HuH-7 (cell line): ENCODE data around the gene SPAG16.
"Not testable (repeated sequence)": the region's sequence is repeated elsewhere in the genome, so short reads cannot be mapped to it uniquely, and the experiment has no call there.

Experiments used
- DNase-seq: peaks from one replicate; pipeline ENCODE4 v3.0.0; 2011; ENCODE audit warnings: low spot score

Gene SPAG16

GRCh38 chr2:213274143-213274542 is 10.1 kb upstream of the SPAG16 start:
- no peak for DNase-seq

GRCh38 chr2:213275265-213275664 is 9.0 kb upstream of the SPAG16 start:
- no peak for DNase-seq

DNA sequence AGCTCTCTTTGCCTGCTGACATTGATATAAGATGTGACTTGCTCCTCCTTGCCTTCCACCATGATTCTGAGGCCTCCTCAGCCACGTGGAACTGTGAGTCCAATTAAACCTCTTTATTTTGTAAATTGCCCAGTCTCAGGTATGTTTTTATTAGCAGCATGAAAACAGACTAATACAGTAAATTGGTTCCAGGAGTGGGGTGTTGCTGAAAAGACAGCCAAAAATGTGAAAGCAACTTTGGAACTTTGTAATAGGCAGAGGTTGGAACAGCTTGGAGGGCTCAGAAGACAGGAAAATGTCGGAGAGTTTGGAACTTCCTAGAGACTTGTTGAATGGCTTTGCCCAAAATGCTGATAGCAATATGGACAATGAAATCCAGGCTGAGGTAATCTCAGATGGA is 7.1 kb upstream of the SPAG16 start:
- not testable (repeated sequence) for DNase-seq

- no peak for DNase-seq
These were observed 5.1 kb upstream of the SPAG16 start for GRCh38 chr2:213279116-213279620.

DNA sequence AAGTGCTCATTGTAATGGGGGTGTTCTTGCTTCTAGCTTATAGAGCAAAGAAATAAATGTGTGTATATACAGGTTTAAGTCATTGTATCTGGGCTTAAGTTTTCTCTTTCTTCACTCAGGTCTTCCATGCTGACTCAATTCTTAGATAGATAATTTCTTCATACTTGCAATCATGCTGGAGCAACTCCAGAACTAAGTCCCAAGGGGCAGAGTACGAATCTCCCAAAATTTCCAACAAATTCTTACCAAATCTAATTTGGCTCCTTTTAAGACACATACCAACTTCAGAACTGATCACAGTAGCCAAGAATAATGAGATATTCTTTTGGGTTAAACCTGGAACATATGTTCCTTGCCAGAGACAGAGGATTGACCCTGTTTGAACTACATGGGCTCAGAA is 4.3 kb upstream of the SPAG16 start:
- no peak for DNase-seq

GRCh38 chr2:213281156-213281555 is 3.1 kb upstream of the SPAG16 start:
- DNase-seq = no peak

DNA sequence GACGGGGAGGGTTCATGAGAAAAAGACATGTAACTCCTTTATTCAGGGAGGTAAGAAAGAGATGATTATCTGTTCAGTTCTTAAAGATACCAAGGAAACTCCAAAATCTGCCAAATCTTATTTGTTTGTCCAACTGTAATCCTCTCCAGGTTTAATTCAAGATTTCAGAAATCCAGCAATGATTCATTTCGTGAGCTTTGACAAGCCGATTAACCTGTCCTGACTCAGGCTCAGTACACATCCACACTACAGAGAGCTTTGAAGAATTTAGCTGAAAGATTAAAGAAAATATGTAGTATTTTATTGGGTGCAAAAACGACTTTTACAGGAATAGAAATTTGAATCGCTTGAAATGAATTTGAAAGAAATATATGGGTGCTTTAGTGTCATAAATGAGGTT is 1.1 kb downstream of the SPAG16 start:
- no peak for DNase-seq

- DNase-seq = no peak
These were observed 1.9 kb downstream of the SPAG16 start for GRCh38 chr2:213286161-213286560.

- DNase-seq = no peak
These were observed 4.8 kb downstream of the SPAG16 start for GRCh38 chr2:213288913-213289700.

DNA sequence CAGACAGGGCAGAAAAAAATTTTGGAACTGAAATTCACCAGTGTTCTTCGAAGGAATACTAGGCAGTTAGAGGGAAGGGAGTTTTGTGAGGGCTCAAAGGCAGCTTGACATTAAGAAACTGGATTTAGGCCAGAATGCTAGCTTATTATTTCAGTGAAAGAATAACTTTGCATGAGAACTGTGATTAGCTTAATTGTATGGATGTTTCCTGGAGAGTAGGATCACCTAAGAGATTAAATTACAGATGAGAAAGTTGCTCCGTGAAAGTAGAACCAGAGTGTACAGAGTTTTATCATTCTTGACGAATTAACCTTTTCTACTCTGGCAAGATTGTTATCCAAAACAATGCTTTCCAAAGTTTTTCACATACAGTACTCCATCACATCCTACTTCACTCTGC is 6.2 kb downstream of the SPAG16 start:
- DNase-seq = no peak

DNA sequence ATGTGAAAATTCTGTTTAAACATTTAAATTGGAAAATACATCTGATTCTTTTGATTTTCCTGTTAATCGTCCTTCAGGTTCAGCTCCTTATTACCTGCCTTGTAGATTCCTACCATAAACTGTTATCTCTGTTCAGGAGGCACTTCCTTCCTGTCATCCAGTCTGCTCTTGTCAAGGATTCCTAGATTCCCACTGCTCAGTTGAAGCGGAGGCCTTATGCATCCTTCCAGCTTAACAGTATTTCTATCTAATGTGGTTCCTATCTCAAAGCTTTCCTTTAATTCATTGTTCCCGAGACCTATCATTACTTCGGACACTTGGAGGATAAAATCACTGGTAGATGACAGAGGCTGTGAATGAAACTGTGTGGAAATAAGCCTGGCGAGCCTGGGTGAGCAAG is 12.0 kb downstream of the SPAG16 start:
- DNase-seq = no peak

DNA sequence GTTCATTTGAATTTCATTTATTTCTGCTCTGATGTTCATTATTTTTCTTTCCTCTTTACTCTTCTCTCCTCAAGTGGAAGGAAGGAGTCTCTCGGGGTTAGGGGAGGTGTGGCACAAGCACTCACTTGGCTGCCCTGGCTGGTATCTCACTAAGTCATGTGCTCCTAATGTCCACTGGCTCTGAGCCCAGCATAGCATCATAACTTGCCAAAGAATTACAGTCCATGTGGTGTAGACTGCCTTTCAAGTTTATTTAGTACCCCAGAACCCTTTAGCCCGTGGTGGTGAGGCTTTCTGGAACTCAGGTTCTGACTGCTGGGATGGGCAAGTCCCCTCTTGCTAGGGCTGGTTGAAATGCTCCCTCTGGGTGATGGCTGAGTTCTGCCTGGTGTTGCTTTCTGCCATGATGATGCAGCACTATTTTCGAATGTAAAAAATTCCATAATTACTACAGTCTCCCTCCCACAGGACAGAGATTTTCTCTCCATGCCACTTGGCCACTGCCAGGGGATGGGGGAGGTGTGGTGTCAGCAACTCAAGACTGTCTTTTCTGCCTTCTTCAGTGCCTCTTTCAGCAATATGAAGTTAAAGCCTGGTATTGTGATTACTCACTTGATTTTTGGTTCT is 22.2 kb downstream of the SPAG16 start:
- DNase-seq = no peak

GRCh38 chr2:213315168-213315876 is 31.1 kb downstream of the SPAG16 start:
- no peak for DNase-seq

DNA sequence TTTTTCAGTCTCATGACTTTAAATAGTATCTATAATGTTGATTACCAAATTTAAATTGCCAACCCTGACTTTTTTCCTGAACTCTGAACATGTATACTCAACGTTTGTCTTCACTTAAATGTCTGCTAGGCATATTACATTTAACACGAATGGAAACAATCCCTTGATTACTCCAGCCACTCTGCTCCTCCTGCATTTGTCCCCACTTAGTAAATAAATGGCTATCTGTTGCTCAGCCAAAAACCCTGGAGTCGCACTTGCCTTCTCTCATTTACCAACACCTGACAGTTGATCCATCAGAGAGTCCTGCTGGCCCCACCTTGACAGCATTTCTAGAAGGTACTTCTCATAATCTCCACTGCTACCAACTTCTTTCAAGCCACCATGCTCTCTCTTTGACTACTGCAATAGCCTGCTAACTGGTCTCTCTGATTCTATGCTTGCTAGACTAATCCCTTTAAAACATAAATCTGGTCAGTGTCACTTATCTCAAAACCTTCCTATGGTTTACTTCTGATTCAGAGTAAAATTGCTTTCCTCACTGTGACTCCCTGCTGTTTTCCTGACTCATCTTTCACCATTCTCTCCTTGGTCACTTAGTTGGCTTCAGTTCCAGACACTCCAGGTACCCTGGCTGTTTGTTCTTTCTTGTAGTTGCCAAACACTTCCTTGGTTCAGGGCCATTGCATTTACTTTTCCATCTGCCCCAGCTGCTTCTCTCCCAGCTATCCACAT is 31.9 kb downstream of the SPAG16 start:
- DNase-seq = no peak

GRCh38 chr2:213317929-213318328 is 33.7 kb downstream of the SPAG16 start:
- DNase-seq = no peak

DNA sequence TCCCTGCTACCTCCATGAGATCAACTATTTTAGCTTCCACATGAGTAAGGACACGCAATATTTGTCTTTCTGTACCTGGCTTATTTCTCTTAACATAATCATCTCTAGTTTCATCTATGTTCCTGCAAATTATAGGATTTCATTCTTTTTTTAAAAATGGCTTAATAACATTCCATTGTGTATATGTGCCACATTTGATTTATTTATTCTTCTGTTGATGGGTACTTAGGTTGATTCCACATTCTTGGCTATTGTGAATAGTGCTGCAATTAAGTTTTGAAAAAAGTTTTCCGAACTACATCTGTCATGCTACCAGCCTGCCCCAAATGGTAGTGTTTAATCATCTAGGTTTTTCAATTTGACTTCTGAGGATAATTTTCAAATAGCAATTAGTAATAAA is 36.3 kb downstream of the SPAG16 start:
- DNase-seq = no peak

DNA sequence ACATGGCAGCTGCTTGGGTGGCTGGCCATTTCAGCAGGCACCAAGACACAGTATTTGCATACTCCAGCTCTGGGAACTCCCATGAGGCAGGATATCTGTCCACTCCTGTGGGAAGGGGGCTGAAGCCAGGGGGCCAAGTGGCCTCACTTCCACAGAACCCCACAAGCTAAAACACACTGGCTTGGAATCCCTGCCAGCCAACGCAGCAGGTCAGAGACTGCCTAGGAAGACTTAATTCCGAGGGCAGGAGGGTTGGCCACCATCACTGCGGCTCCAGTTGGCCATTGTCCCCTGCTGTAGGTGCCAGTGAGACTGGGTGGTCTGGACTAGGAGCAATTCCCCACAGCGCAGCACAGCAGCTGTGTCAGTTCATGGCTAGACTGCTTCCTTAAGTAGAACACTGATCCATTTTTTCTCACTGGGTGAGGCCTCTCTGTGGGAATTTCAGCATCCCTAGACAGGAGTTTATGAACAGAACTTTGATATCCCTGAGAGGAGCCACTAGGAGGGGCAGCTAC is 52.0 kb downstream of the SPAG16 start:
- no peak for DNase-seq

DNA sequence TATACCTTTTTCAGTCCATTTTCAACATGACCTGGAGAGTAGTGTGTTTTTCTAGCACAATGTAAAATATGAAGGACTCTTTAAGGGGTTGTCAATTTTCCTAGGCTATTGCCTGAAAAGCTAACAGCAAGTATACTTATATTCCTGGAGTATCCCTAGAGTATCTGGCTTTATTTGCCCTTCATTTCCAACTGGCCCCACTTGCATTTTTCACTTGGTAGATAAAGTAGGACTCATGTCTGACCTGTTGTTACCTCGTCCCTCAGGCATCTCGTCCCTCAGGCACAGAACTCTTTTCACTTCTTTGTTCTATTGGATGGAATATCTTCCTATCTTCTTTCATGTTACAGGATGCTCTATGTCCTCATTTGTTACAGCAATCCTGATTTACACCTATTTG is 69.2 kb downstream of the SPAG16 start:
- no peak for DNase-seq

DNA sequence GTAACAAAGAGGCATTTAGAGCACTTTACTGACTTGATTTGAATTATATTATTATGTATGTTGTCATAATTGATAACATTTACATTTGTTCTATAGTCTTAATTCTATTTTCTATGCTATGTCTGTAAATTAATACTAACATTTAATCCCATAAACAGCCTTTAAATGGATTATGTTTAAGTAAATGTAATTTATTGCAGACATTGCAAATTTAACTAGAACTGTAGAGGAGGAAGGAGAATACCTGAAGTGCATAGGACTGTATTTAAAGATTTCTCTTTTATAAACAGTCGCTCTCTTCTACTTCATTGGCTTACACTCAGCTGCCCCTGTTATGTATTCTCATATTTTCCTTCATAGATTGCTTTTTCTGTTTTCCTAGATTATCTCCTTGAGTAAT is 92.4 kb downstream of the SPAG16 start:
- no peak for DNase-seq

DNA sequence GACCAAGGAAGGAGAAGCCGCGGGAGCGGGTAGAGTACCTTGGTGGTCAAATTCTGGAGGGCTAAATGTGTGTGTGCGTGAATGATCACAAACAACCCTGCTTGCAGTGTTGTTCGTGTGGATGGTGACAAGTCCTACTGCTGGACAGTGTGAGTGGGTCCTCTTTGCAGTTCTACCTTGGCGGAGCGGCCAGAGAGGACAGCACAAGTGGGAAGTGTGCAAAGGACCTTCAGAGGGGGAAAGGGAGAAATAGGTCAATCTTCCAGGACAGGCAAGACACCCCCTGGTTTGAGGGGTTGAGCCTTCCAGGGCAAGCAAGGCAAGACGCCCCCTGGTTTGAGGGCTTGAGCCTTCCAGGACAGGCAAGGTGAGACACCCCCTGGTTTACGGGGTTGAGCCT is 122.8 kb downstream of the SPAG16 start:
- not testable (repeated sequence) for DNase-seq

GRCh38 chr2:213408426-213409070 is 124.3 kb downstream of the SPAG16 start:
- not testable (repeated sequence) for DNase-seq

DNA sequence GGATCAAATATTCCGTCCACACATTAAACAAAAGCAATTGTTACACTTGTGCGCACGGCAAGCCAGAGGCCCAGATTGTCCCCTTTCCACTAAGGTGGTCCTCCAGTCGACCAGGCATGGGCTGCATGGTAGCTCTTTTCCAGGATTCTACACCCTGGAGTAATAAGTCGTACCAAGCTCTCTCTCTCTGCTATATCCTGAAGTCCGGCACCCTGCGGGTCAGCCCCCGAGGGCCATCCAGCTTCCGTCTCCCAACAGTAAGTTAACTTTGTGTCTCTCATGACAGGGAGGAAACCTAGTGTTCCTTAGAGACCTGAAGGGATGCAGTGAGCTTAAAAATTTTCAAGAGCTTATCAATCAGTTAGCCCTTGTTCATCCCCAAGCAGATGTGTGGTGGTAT is 126.4 kb downstream of the SPAG16 start:
- not testable (repeated sequence) for DNase-seq
